HG03064 (cell line): ENCODE measurements around the gene MLIP.

ENCODE experiments used
- ATAC-seq: cut with Tn5 transposase; IDR thresholded peaks from one replicate; pipeline ENCODE4 v1.9.1; 2021; ENCODE audit warnings: low read depth; ENCODE audit not compliant: unreplicated experiment

The MLIP gene

DNA sequence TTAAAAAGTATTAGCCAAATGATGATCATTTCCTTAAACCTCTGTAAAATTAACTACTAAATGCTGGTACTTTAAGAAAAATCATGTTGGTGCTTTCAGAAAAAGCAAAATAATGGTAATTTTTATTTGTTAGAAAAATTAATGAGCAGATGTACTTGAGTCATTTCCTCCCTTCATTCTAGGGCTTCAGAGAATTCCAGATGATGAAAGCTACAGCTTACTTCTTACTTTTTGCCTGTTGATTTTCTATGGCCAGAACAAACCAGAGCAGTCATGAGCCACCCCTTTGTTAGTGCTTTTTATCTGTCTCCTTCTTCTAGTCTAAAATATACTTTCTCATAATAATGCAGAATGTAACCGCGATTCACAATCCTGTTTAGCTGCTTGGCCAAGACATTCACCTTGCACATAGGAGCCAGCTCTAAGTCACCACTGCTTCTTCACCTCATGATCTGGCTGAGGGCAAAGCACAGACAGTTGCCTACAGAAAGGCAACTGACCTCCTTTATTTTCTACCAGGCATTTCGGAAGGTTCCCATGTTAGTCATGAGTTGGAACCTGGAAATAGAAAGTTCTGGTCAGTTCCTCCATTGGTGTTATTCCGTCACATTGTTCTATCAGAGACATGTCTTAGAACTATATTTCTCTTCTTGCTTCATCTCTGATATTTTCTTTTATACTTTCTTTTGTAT lies 153.5 kb downstream of the MLIP start:
- ATAC-seq = no peak

DNA sequence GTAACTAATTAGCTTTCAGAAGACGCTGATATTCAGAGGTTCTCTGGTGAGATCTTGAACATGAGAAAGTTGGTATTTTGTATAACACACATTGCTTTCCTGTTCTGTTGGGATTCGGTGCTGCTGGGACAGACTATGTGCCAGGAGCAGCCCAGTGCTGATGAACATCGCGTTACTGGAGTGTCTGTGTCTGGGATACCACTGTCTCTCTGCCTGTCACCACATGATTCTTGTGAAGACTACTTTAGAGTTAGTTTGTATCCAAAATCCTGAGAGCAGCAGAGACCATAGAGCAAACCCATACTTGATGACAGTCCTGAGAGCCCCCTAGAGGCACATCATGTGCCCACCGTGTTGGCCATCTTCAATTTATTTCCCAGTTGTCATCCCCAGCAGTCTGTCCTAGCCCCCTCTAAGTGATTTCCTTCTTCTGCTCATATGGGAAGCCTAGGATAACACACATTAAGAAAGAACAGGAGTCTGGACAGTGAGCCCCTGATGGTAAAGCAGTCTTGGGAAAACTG lies 155.2 kb downstream of the MLIP start:
- ATAC-seq = no peak

DNA sequence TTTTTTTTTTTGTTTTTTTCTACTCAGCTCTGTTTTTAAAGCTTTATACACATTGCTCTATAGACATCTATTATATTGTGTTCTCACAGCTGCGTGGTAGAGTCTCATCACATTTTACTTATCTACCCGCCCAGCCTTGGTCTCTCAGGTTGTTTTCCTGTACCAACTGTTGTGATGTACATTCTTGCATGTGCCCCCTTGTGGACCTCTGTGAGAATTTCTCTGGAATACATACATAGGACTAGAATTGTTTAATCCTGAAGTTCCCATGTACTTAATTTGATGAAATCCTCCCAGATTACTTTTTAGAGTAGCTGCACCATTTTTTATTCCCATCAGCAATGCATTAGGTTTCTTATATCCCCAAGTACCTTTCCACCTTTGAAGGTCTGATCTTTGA lies 156.6 kb downstream of the MLIP start:
- ATAC-seq = no peak

DNA sequence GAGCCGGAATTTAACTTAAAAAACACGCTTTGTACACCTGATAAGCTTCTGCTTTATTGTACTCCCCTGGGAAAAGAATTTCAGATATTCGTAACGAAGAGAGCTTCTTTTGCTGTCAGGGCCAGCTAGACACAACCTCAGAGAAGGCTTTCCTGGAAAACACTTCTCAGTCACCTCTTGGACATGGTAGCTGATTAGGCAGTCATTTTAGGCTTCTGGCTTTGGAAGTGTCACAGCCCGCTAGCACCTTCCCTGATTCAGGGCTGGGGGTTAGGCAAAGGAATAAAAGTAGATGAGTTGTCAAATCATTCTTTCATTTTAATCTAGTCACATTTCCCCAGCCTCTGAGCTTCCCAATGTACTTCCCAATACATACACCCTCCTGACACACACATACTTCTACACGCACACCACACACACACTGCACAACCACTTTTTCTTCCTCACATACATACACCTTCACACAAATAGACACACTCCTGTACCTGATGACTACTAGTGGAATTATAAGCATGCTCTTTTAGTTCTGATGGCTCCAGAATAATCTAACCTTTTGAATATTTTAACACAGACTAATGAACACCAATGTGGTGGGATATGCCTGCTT lies 162.1 kb downstream of the MLIP start:
- ATAC-seq = no peak

DNA sequence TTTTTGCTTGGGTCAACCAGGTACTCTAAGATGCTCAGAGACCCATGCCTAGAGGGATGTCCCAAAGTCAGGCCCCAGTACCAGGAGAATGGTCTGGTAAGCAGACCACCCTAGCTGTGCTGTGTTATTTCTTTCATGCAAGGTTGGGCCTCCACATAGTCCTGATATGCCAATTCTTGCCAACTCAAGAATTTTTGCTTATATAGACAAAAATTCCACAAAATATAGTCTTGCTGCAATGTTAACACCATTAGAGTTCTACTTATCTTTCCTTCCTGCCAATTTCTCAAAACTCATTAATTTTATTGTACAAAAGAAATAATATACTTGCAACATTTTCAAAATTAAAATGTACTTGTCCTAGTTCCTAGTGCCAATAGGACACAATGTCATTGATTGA lies 163.1 kb downstream of the MLIP start:
- ATAC-seq = no peak

DNA sequence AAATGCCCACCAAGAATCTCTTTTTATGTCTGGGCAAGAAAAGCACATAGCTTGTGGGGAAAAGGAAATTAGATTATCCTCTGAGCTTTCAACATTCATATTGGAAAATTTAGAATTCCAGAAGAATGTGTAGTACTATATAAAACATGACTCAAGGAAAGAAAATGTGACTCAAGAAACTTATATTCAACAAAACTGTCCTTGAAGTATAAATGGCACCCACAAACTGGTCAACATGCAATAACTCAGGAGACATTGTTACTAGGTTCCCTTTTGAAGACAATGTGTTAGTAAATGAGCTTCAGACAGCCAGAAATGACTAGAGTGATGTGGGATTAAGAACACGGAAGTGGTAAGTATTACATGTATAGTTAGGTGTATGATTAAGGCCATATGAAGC lies 170.9 kb downstream of the MLIP start:
- no peak for ATAC-seq

DNA sequence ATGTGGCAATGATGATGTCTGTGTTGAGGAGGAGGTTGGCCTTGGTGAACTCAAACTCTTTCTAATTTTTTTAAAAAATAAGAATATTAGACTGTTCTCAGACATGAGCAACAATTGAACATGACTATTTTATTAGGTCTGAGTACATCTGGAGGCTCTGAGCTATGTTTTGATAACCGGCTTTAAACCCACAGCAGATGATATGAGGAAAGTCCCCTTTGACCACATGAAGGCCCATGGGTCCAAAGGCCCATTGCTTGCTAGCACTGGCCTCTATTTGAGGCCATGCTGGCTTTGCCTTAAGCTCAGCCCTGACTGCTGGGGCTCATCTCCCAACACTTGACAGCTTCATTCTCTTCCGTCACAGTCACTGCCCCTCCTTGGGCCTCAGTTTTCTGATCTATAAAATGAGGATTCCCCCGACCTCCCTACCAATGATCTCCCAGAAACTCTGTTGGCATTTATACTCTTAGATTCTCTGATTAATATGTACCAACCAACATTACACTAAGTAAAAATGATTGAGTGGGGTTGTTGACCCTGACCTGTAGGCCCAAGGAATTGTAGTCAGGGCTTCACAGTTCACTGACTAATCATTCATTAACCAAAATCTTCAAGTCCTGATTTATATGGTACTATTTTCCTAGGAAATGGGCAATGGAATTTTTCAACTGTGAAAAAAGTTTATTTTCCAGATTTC lies 173.1 kb downstream of the MLIP start:
- ATAC-seq = no peak

DNA sequence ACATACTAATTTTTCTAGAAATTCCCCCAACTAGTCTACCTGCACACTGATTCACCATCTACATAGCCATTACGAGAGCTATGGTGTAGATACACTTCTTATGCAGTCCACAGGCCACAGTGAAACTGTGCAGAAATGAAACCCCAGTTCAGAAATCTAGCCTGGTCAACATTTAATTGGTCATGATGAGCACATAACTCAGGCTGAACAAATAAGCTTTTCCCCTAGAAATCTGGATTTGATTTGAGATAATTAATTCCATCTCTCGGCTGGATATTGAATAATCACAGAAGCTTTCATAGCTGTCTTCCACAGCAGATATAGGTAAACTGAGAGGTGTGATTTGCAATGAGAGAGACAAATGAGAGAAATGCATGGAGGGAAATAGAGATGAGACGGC lies 174.4 kb downstream of the MLIP start:
- no peak for ATAC-seq

DNA sequence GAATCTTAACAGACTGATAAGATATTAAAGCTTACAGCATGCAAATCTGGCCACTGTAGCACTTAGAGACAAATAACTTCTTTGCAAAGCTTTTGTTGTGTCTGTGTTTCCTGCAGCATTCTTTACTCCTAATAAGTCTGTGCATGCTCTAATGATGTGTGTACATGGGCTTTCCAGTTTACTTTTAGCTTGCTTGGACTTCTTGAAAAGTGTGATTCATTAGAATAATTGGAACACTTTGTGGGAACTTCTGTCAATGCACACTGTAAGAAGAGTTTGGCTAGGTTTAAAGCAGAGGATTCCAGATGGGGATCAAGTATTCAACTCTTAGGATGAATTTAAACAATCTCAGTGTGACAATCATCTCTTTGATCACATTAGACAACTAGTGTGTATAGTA lies 174.9 kb downstream of the MLIP start:
- ATAC-seq = no peak

DNA sequence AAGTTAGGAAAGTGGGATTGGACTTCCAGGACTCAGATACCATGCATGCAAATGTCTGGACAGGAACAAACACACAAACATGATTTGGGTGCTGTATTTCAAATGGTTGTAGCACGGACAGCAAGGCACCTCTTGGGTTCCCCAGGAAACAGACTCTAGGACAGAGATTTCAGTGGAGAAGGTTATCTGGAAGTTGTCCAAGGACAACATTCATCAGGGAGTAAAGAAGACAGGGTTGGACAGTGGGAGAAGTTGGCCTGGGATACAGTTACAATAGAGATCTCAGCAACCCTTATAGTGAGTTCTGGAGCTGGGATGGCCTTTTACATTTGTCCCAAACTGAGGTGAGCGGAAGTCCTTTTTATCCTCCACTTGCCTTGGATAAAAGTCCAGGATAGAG lies 177.2 kb downstream of the MLIP start:
- no peak for ATAC-seq

DNA sequence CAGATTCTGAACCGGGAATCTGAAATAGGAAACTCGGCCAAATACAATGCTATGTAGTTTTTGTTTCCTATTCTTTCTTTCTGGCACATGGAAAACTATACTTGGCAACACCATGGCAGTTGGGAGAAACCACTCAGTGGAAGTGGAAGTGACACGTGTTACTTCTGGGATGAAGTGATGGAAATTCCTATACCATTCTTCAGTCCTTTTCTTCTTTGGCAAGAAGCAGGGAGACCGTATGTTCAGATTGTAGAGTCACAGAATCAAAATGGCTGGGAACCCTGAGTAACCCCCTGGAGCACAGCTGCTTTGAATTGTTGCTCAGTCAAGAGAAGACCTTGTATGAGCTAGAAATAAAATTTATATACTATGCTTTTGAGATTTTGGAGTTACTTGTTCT lies 178.2 kb downstream of the MLIP start:
- no peak for ATAC-seq

DNA sequence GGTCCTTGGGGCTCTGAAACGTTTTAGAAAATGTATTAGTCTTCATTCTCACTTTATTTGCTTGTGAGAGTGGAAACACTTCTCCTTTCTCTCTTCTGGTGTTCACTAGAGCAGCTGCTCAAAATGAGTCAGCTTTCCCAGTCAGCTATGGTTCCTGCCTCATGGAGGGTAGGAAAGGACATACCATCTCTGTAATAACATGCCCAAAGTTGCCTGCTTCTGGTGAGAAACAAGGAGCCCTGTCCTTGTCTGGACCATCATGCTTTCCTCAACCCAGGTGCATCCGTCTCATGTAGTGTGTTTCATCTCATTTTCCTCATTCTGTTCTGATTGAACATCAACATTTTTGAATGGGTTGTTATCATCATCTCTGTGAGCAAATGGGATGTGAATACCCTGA lies 179.9 kb downstream of the MLIP start:
- peak; percentile 70 for ATAC-seq

DNA sequence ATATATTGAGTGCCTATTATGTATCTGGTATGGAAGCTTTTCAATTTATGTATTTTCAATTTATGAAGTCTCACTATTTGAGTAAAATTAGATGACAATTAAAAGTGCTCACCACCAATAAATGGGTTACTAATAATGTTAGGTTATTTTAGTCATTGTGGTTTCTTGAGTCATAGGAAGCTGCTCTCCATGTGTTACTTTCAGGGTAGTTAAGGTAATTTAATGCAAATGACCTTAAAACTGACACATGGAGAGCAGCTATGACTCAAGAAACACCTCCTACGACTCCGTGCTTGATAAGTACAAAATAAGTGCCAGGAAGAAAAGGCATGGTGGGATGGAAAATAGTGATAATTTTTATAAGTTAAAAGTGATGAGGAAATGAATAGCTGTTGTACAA lies 180.5 kb downstream of the MLIP start:
- ATAC-seq = peak; percentile 89

DNA sequence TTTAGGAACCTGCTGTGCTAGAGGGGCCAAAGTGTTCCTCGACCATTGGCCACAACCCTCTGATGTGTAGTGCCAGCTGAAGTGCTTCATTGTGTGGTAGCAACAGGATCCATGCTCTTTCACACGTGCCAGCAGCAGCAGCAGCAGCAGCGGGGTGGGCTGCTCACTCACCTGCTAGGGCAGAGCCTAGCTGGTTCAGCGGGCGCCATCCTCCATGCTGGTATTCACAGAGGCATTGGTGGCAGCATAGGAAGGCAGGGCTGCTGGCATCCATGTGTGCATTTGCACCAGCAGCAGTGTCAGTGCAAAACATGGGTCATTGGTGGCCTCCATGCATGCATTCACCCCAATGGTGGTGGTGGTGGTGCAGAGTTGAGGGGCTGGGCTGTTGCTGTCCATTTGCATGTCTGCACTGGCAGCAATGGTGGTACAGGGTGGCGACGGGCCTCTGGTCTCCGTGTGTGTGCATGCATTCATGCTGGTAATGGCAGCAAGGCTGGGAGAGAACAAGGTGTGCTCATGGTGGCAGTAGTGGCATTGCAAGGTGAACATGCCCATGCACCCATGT lies 183.8 kb downstream of the MLIP start:
- ATAC-seq = no peak

DNA sequence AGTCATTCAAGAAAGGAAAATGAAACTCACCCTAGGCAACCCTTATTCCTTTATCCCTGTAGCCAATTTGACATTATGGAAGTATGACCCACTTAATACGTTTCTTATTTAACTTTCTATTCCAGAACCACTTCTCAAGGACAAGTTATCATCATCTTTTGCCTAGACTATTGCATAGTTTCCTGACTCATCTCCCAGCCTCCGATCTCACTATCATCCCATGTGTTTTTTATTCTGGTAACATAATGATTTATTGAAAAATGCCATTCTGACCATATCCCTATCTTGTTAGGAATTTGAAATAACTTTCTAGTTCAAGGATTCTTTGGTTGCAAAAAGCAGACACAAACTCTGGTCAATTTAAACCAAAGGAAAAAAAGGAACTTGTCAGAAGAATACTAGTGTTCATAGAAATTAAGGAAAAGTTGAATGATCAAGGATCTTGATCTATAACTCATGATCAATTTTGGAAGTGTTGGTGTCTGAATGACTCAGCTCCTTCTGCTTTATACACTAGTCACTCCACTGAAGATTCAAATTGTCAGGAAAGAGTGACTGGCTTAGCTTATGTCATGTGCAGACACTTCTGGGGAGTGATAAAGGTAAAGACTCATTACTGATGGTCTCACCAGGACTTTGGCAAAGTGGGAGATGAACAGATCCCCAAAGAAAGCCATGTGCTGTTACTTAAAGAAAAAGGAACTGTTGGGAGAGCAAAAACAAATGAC lies 188.5 kb downstream of the MLIP start:
- ATAC-seq = no peak

DNA sequence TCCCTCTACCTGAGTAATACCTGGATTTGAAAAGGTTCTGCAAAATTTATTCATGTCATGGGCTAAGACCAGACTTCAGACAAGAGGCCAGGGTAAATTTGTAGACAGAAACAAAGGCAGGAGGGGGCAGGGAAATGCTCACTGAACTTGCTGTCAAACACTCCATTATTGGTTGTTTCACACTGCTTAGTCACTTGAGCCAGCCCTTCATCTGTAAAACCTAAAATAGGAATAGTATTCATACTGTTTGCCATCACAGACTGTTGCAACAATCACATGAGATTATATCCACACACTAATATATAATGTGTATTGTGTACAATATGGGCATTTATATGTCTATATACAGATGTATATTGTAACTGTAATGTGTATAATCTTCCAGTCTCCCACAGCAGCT lies 190.5 kb downstream of the MLIP start:
- no peak for ATAC-seq

DNA sequence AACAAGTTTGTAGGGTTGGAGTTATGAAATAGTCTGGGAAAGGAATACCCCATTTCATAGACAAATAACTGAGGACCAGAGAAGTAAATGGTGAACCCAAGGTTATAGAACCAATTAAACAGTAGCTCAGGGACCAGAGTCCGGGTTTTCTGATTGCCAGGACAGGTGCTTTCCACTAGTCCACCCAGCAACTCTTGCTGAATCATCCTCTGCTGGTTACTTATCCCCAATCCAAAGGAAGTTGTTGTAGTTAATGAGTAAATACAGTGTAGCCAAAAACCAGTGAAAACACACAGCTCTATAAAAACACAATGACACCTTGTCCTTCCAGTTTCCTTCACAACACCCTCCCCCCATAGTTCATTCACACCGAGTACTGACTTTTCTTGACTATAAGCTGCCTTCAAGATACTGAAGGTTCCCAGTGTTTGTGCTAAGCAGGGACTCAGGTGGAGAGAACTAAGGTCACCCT lies 196.2 kb downstream of the MLIP start:
- peak; percentile 66 for ATAC-seq

DNA sequence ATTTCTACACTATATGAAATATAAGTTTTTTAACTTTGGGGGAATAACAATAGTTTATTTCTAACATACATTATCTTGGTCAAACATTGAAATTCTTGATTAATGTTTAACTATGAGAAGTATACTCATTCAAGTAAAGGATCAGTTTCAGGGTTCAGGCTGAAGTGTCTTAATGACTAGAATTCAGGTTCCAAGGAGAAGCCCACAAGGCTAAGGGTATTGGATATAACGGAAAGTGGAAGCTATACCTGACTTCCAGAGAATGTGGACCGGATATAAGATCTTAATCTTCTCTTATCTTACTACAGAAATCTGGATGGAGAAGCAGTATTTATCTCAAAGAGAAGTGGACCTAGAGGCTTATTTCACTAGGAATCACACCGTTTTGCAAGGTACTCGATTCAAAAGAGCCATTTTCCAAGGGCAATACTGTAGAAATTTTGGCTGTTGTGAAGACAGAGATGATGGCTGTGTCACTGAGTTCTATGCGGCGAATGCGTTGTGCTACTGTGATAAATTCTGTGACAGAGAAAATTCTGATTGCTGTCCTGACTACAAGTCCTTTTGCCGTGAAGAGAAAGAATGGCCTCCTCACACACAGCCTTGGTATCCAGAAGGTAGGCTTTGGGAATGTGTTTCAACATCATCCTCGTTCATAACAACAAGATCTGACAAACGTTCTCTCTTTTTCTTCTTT lies 197.2 kb downstream of the MLIP start, which contains the start of gene TINAG:
Gene TINAG (plus strand): TSS at position 153 of the 697 bp plus-strand sequence. CDS start 110 bp downstream, at position 263.
- ATAC-seq = peak; percentile 46

DNA sequence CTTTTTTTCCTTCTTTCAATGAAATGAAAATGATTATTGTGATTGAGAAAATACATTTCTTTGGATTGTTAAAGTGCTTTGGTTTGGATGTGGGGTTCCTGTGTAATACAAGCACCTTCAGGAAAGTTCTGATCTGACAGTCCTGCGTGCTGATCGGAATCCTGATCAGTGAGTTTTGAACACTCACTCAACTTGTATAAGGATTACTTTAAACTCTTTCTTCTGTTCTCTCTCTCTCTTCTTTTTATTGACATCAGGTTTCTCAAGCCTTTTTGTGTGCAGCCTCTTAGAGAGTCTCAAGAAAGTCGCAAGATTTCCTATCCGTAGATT lies 197.7 kb downstream of the MLIP start:
- ATAC-seq = no peak
